ENCODE data around the gene ADGRA1.

- no peak for TF ChIP-seq EZH2 (IDR thresholded peaks at IDR 0.05; ENCODE audit: borderline replicate concordance, low read length)
- no peak for TF ChIP-seq CTCF (conservative IDR thresholded peaks at IDR 0.05 in 1 of 2, IDR thresholded peaks at IDR 0.05 in 1 of 2; ENCODE audit: extremely low read depth in 1 of 2, insufficient read depth in 1 of 2, low read depth in 1 of 2, low read length in 2 of 2)
Observed at GRCh38 chr10:133070405-133070804, 17.3 kb upstream of the ADGRA1 start.

All from mammary epithelial cell (primary cell).